HTERT RPE-1 (cell line): Measurements from ENCODE around the gene CD48.

Experiments
- in situ Hi-C: fragments of 300-500 bp; cut with MboI; formaldehyde crosslinking; loops from 4 replicates; pipeline ENCODE4 v1.14.3; 2020; ENCODE audit warnings: low sequenced_read_pairs

CD48 gene

GRCh38 chr1:160636547-160636946, 75.1 kb downstream of the CD48 start:
- in situ Hi-C loops, result no loop called here

- in situ Hi-C loops, result no loop called here
These were observed 75.5 kb downstream of the CD48 start for GRCh38 chr1:160636076-160636475.

DNA sequence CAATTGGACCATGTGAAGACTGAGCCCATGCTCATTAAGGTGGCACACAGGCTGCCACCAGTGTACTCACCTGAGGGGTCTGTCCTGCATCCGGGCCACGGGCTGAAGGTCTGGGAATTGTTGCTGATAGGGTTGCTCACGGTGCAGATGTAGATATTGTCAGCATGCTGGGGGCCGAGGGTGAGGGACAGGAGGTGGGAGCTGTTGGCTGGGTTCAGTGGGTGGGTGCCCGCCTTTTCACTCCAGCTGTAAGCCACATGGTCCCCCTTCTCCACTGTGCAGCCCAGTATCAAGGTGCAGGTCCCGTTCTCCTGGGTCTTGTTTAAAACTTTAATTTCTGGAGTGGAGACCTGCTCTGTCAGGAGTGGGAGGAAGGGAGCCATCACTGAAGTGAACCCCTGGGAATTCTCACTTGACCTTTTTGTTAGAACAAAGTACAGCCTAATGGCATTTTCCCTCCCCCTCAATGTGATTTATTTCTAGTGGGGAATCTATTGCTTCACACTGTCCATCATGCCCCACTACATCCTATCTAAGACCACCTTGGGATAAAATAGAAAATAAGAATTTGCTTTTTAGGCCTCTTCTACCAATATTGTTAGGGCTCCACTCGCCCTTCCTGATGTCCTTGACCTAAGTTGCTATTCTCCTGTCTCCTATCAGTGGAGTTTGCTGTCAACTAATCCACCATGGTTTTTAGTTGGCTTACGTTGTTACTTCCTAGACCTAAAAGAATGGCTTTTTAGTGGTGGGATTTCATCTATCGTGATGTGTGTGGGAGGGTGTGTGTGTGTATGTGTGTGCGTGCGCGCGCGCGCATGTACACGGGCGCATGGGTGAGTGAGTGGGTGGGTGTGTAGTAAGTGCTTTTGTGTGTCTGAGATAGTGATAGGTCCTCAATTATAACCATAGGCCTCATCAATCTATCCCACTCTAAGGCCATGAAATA, 76.8 kb downstream of the CD48 start:
- in situ Hi-C loops, result no loop called here

- in situ Hi-C loops, result no loop called here
These were observed 78.2 kb downstream of the CD48 start for GRCh38 chr1:160633330-160633903.

- in situ Hi-C loops, result no loop called here
These were observed 79.5 kb downstream of the CD48 start for GRCh38 chr1:160631983-160632625.

GRCh38 chr1:160630523-160631451, 80.8 kb downstream of the CD48 start:
- in situ Hi-C loops, result no loop called here

DNA sequence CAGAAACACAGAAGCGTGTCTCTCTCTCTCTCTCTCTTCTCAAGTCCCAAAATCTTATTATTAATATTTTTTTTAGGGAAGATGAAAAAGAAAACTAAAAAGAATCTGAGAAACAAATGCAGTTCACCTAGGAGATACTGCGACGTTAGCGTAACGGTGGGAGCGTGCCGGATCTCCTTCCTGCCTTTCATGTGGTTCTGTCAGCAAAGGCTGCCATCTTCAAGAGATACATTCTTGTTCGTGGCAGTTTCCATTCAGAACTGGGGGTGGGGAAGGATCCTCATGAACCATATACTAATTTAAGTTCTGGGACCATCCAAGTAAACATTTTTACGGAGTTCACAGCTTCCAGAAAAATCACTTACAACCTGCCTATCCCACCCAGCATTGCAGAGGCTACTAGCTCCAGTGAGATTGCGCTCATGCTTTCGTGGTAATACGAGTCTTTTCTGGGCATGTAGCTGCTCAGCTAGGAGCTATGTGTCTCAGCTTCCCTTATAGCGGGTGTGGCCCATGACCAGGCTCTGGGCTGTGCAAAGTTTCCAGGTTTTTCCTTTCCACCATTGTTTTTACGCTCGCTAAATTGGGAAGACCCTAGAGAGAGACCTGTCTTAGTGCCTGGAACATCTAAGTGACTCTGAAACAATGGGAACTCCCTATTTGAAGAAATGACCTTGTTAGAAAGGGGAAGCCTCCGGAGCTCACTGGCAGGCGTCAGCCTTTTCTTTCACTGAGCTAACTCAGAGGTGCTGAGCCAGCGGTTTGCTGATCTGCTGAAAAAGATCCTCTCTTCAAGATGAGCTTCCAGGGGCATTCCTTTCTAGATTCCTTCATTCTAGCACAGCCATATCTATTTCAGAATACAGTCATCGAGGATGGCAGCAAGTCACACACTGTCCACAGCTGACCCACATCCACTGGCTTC, 82.1 kb downstream of the CD48 start:
- in situ Hi-C loops, result no loop called here

DNA sequence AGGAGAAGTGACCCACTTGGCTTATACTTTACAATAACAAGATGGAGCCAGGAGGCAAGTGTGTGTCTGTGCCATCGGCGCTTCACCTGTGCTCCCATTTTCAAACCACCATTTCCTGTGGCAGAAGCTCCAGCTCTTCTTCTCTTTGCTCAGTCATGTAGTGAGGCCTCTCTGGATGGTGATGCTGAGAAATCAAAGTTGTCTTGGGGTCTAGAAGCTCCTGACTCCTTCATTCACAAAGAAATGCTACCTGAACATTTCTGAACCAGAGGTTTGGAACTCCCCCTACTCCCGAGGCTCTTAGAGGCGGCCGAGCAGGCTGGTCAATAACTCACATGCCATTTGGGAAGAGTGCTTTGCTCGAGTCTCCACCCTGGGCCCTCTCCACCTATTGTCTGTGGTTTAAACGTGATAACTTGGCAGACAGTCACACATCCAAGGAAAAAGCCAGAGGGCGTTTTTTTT, 82.8 kb downstream of the CD48 start:
- in situ Hi-C loops, result no loop called here
